Astrocyte of the hippocampus (primary cell): ENCODE measurements around the gene KCNE3.

ENCODE experiments used
- DNase-seq: peaks from one replicate; pipeline ENCODE4 v3.0.0; 2011; ENCODE audit warnings: low read depth, low spot score

Gene KCNE3

GRCh38 chr11:74443071-74443864 is 24.1 kb downstream of the KCNE3 start:
- DNase-seq: peak; percentile 75

GRCh38 chr11:74442636-74443035 is 24.7 kb downstream of the KCNE3 start:
- DNase-seq: peak; percentile 53

- no peak for DNase-seq
Observed at GRCh38 chr11:74438681-74439080, 28.7 kb downstream of the KCNE3 start.

GRCh38 chr11:74437441-74438042 is 29.8 kb downstream of the KCNE3 start:
- peak; percentile 68 for DNase-seq

GRCh38 chr11:74434528-74434927 is 32.8 kb downstream of the KCNE3 start:
- no peak for DNase-seq

GRCh38 chr11:74429205-74429604 is 38.1 kb downstream of the KCNE3 start:
- no peak for DNase-seq

- no peak for DNase-seq
Observed at GRCh38 chr11:74427384-74427886, 39.9 kb downstream of the KCNE3 start.

- DNase-seq: no peak
Observed at GRCh38 chr11:74425100-74425499, 42.2 kb downstream of the KCNE3 start.

GRCh38 chr11:74418509-74418895 is 48.8 kb downstream of the KCNE3 start:
- DNase-seq: peak; percentile 77

GRCh38 chr11:74417860-74418508 is 49.4 kb downstream of the KCNE3 start:
- peak; percentile 65 for DNase-seq

- DNase-seq: peak; percentile 73
Observed at GRCh38 chr11:74417379-74417804, 50.0 kb downstream of the KCNE3 start.

- peak; percentile 44 for DNase-seq
Observed at GRCh38 chr11:74416974-74417373, 50.4 kb downstream of the KCNE3 start.

- DNase-seq: no peak
Observed at GRCh38 chr11:74412733-74413359, 54.5 kb downstream of the KCNE3 start.

- DNase-seq: no peak
Observed at GRCh38 chr11:74412321-74412720, 55.0 kb downstream of the KCNE3 start.

- no peak for DNase-seq
Observed at GRCh38 chr11:74409633-74410032, 57.7 kb downstream of the KCNE3 start.
